ENCODE measurements around the gene HOXC10. TPM values are rescaled to one million over a fixed set of nuclear protein-coding genes. Genes with fewer than 3 reads are reported as not detected.

The HOXC10 gene
- total and polyA plus RNA-seq, 2 experiments from 2014 or later: 0.23 to 1.7 TPM

- H3K79me2 ChIP-seq: peaks cover 21% of the 10 kb centered on the region
- H3K4me1 ChIP-seq (ENCODE audit: insufficient read depth): peaks cover 58% of the 10 kb centered on the region
- peak overlapping the region; percentile 84 for H3K27ac ChIP-seq
- TF ChIP-seq EZH2 (IDR thresholded peaks at IDR 0.05; ENCODE audit: borderline replicate concordance) (peak; percentile 21), CTCF (IDR thresholded peaks at IDR 0.05; ENCODE audit: poor library complexity) (no peak), EZH2phosphoT487 (IDR thresholded peaks at IDR 0.05; ENCODE audit: low read depth, severe bottlenecking, unreplicated experiment) (peak; percentile 75)
- no peaks in the 10 kb centered on the region for H3K36me3 ChIP-seq (replicated peaks; ENCODE audit: insufficient read depth, low read depth)
- H3K9me2 ChIP-seq (replicated peaks; ENCODE audit: insufficient read depth): no peaks in the 10 kb centered on the region
- H2AFZ ChIP-seq: no peak overlapping the region
- 19% methylated on average over 44 of the region's 53 CpGs for WGBS (ENCODE audit: low lambda C conversion rate, missing lambda C conversion rate)
- no peak for DNase-seq (ENCODE audit: low spot score)
- no peak overlapping the region for H3K4me3 ChIP-seq
- H3K9me3 ChIP-seq (ENCODE audit: low read depth): no peaks in the 10 kb centered on the region
- H4K20me1 ChIP-seq (ENCODE audit: insufficient read depth, poor library complexity, severe bottlenecking): no peaks in the 10 kb centered on the region
- peak overlapping the region; percentile 68 for H3K4me2 ChIP-seq
- H3K27me3 ChIP-seq: peaks cover 80% of the 10 kb centered on the region
These were observed 44.8 kb downstream of the HOXC10 start for GRCh38 chr12:54029529-54030441.

GRCh38 chr12:54030442-54030801 is 45.5 kb downstream of the HOXC10 start:
- Histone ChIP-seq H4K20me1 (ENCODE audit: insufficient read depth, poor library complexity, severe bottlenecking) (no peaks in the 10 kb centered on the region), H3K9me2 (replicated peaks; ENCODE audit: insufficient read depth) (no peaks in the 10 kb centered on the region), H3K4me2 (peak overlapping the region; percentile 68), H3K4me1 (ENCODE audit: insufficient read depth) (peaks cover 58% of the 10 kb centered on the region), H3K27me3 (peaks cover 80% of the 10 kb centered on the region), H3K79me2 (peaks cover 18% of the 10 kb centered on the region), H3K36me3 (replicated peaks; ENCODE audit: insufficient read depth, low read depth) (no peaks in the 10 kb centered on the region), H3K9me3 (ENCODE audit: low read depth) (no peaks in the 10 kb centered on the region), H3K4me3 (no peak overlapping the region), H2AFZ (peak overlapping the region; percentile 38), H3K27ac (peak overlapping the region; percentile 84)
- DNase-seq (ENCODE audit: low spot score): no peak
- TF ChIP-seq EZH2 (IDR thresholded peaks at IDR 0.05; ENCODE audit: borderline replicate concordance): no peak
- peak; percentile 61 for TF ChIP-seq EZH2phosphoT487 (IDR thresholded peaks at IDR 0.05; ENCODE audit: low read depth, severe bottlenecking, unreplicated experiment)
- WGBS (ENCODE audit: low lambda C conversion rate, missing lambda C conversion rate): 36% methylated on average over 7 of the region's 7 CpGs

GRCh38 chr12:54030889-54031471 is 46.0 kb downstream of the HOXC10 start:
- 13% methylated on average over 45 of the region's 46 CpGs for WGBS (ENCODE audit: low lambda C conversion rate, missing lambda C conversion rate)
- H3K27ac ChIP-seq: peak overlapping the region; percentile 84
- H3K4me3 ChIP-seq: no peak overlapping the region
- peak overlapping the region; percentile 68 for H3K4me2 ChIP-seq
- no peaks in the 10 kb centered on the region for H3K9me2 ChIP-seq (replicated peaks; ENCODE audit: insufficient read depth)
- peak overlapping the region; percentile 38 for H2AFZ ChIP-seq
- no peaks in the 10 kb centered on the region for H4K20me1 ChIP-seq (ENCODE audit: insufficient read depth, poor library complexity, severe bottlenecking)
- H3K27me3 ChIP-seq: peaks cover 80% of the 10 kb centered on the region
- DNase-seq (ENCODE audit: low spot score): peak; percentile 74
- H3K9me3 ChIP-seq (ENCODE audit: low read depth): no peaks in the 10 kb centered on the region
- no peaks in the 10 kb centered on the region for H3K36me3 ChIP-seq (replicated peaks; ENCODE audit: insufficient read depth, low read depth)
- peaks cover 53% of the 10 kb centered on the region for H3K4me1 ChIP-seq (ENCODE audit: insufficient read depth)
- TF ChIP-seq CTCF (IDR thresholded peaks at IDR 0.05; ENCODE audit: poor library complexity): no peak
- TF ChIP-seq EZH2 (IDR thresholded peaks at IDR 0.05; ENCODE audit: borderline replicate concordance): peak; percentile 85
- TF ChIP-seq EZH2phosphoT487 (IDR thresholded peaks at IDR 0.05; ENCODE audit: low read depth, severe bottlenecking, unreplicated experiment): no peak
- peaks cover 14% of the 10 kb centered on the region for H3K79me2 ChIP-seq

GRCh38 chr12:54031480-54031879 is 46.5 kb downstream of the HOXC10 start:
- no peak overlapping the region for H3K4me3 ChIP-seq
- peaks cover 79% of the 10 kb centered on the region for H3K27me3 ChIP-seq
- no peaks in the 10 kb centered on the region for H3K9me3 ChIP-seq (ENCODE audit: low read depth)
- TF ChIP-seq CTCF (IDR thresholded peaks at IDR 0.05; ENCODE audit: poor library complexity) (no peak), EZH2 (IDR thresholded peaks at IDR 0.05; ENCODE audit: borderline replicate concordance) (peak; percentile 14)
- 47% methylated on average over 16 of the region's 16 CpGs for WGBS (ENCODE audit: low lambda C conversion rate, missing lambda C conversion rate)
- no peak for DNase-seq (ENCODE audit: low spot score)
- H3K4me1 ChIP-seq (ENCODE audit: insufficient read depth): peaks cover 48% of the 10 kb centered on the region
- H4K20me1 ChIP-seq (ENCODE audit: insufficient read depth, poor library complexity, severe bottlenecking): no peaks in the 10 kb centered on the region
- peak overlapping the region; percentile 84 for H3K27ac ChIP-seq
- H3K9me2 ChIP-seq (replicated peaks; ENCODE audit: insufficient read depth): no peaks in the 10 kb centered on the region
- H2AFZ ChIP-seq: peak overlapping the region; percentile 38
- H3K79me2 ChIP-seq: peaks cover 11% of the 10 kb centered on the region
- H3K4me2 ChIP-seq: peak overlapping the region; percentile 68
- no peaks in the 10 kb centered on the region for H3K36me3 ChIP-seq (replicated peaks; ENCODE audit: insufficient read depth, low read depth)

Measured in hepatocyte (in vitro differentiated cells).